HepG2 (cell line): ENCODE data around the gene GOLGA3. TPM values are rescaled to one million over a fixed set of nuclear protein-coding genes. Genes with fewer than 3 reads are reported as not detected.

Experiments
- ATAC-seq: fragments of 200-7000 bp; cut with Tn5 transposase; 3 replicates; pipeline ENCODE4 v1.9.1; 2020; ENCODE audit warnings: mild to moderate bottlenecking, moderate library complexity
- BruUV-seq: library from RNA; stranded (reverse); fragments of 400-500 nt; replicated peaks from 2 replicates; lab custom pipeline; 2021; lab: Mats Ljungman, UMichigan
- CTCF ChIA-PET: fragments of 300-600 bp; formaldehyde crosslinking; extraction: SDS; loops from one replicate; lab custom pipeline; 2021; ENCODE audit warnings: low total read pairs, inconsistent platforms, low intra/inter-chr PET ratio; lab: Yijun Ruan, JAX
- POLR2A ChIA-PET: fragments of 350-600 bp; sonication (Branson Sonifier 250); formaldehyde crosslinking; loops from one replicate; lab custom pipeline; 2020; ENCODE audit warnings: antibody characterized with exemption, inconsistent platforms; lab: Yijun Ruan, JAX
- DNase-seq: peaks from one replicate; pipeline ENCODE4 v3.0.0-alpha.2; 2015; ENCODE audit warnings: low spot score
- FAIRE-seq: peaks from 3 replicates; lab custom pipeline; 2011; peaks lifted over from hg19 to GRCh38; lab: Jason Lieb, UNC
- H2AFZ ChIP-seq: one replicate; pipeline ENCODE4 v1.6.1; 2011; ENCODE audit warnings: low read length, inconsistent platforms
- H3K27ac ChIP-seq: fragments of 300-600 bp; 3 replicates; pipeline ENCODE4 v1.8.0; 2011; ENCODE audit warnings: mixed run types, mild to moderate bottlenecking, mixed read lengths, low read length, inconsistent platforms; ENCODE audit not compliant: insufficient read depth; ENCODE audit errors: extremely low read length
- H3K27me3 ChIP-seq, 2 experiments: fragments of 200-600 bp in 1 of 2; 2 replicates in 1 of 2; 3 replicates in 1 of 2; pipeline versions ENCODE4 v1.6.0 to v1.8.0; 2011; ENCODE audit warnings: low read length in 2 of 2, mild to moderate bottlenecking in 2 of 2, moderate library complexity in 2 of 2, inconsistent platforms in 1 of 2; ENCODE audit not compliant: insufficient read depth in 2 of 2, control insufficient read depth in 1 of 2
- H3K36me3 ChIP-seq, 2 experiments: fragments of 200-600 bp in 1 of 2; replicated peaks in 1 of 2; 2 replicates in 1 of 2; 3 replicates in 1 of 2; pipeline versions ENCODE4 v1.5.1 to v1.8.0; 2011; ENCODE audit warnings: low read length in 2 of 2, inconsistent platforms in 1 of 2; ENCODE audit not compliant: insufficient read depth in 2 of 2, control insufficient read depth in 1 of 2
- H3K4me1 ChIP-seq: 2 replicates; pipeline ENCODE4 v1.5.1; 2012; ENCODE audit warnings: low read length, inconsistent platforms; ENCODE audit not compliant: insufficient read depth
- H3K4me2 ChIP-seq: 2 replicates; pipeline ENCODE4 v1.6.0; 2011; ENCODE audit warnings: low read depth, low read length, inconsistent platforms
- H3K4me3 ChIP-seq, 3 experiments: fragments of 200-600 bp in 1 of 3; sonication (generic), shearing (Covaris generic) in 1 of 3; replicated peaks in 1 of 3; 2 replicates each; pipeline ENCODE4 v1.5.1; 2011 to 2016; ENCODE audit warnings: low read length in 3 of 3, inconsistent platforms in 2 of 3, low read depth in 2 of 3, mild to moderate bottlenecking in 2 of 3, control low read depth in 1 of 3, mixed read lengths in 1 of 3; ENCODE audit not compliant: insufficient read depth in 1 of 3
- H3K79me2 ChIP-seq: one replicate; pipeline ENCODE4 v1.6.1; 2011; ENCODE audit warnings: low read length, inconsistent platforms; ENCODE audit not compliant: insufficient read depth
- H3K9ac ChIP-seq: 2 replicates; pipeline ENCODE4 v1.6.0; 2011; ENCODE audit warnings: mild to moderate bottlenecking, low read depth, low read length, inconsistent platforms; ENCODE audit not compliant: insufficient read depth
- H3K9me3 ChIP-seq: 2 replicates; pipeline ENCODE4 v1.5.1; 2012; ENCODE audit warnings: mild to moderate bottlenecking, low read length
- H4K20me1 ChIP-seq: 2 replicates; pipeline ENCODE4 v1.6.0; 2011; ENCODE audit warnings: inconsistent platforms, mild to moderate bottlenecking, low read length, moderate library complexity; ENCODE audit not compliant: insufficient read depth
- ADNP ChIP-seq: sonication (generic); formaldehyde crosslinking; IDR thresholded peaks from 2 replicates; pipeline ENCODE4 v1.4.0; 2020; ENCODE audit warnings: missing genetic modification reagents
- MAFK ChIP-seq, 2 experiments: IDR thresholded peaks in 1 of 2; conservative IDR thresholded peaks in 1 of 2; 2 replicates each; pipeline ENCODE4 v1.6.1; 2011; ENCODE audit warnings: improper control_type of control experiment in 2 of 2, low read length in 2 of 2
- MYNN ChIP-seq: sonication (generic); formaldehyde crosslinking; IDR thresholded peaks from 2 replicates; pipeline ENCODE4 v1.4.0; 2020; ENCODE audit warnings: mild to moderate bottlenecking, low read depth, missing genetic modification reagents
- NKX3-1 ChIP-seq: sonication (generic); formaldehyde crosslinking; IDR thresholded peaks from 2 replicates; pipeline ENCODE4 v1.5.0; 2020; ENCODE audit warnings: missing genetic modification reagents
- NR2F2 ChIP-seq: IDR thresholded peaks from 2 replicates; pipeline ENCODE4 v1.6.1; 2012; ENCODE audit warnings: low read depth, inconsistent platforms, borderline replicate concordance
- PAWR ChIP-seq: sonication (generic); formaldehyde crosslinking; IDR thresholded peaks from 2 replicates; pipeline ENCODE4 v1.4.0; 2020; ENCODE audit warnings: missing genetic modification reagents, mild to moderate bottlenecking, borderline replicate concordance
- PCBP2 ChIP-seq: fragments of 200-400 bp; formaldehyde crosslinking; optimal IDR thresholded peaks from 2 replicates; pipeline ENCODE3; 2018; ENCODE audit warnings: low read length, low read depth; ENCODE audit not compliant: poor library complexity, severe bottlenecking
- RBFOX2 ChIP-seq: fragments of 200-400 bp; formaldehyde crosslinking; IDR thresholded peaks from 2 replicates; pipeline ENCODE4 v1.6.1; 2017; ENCODE audit warnings: low read depth, mild to moderate bottlenecking, low read length
- SCMH1 ChIP-seq: sonication (generic); formaldehyde crosslinking; IDR thresholded peaks from 2 replicates; pipeline ENCODE4 v1.9.0; 2021; ENCODE audit warnings: missing genetic modification reagents, mild to moderate bottlenecking, borderline replicate concordance
- SMARCC2 ChIP-seq: fragments of 450-650 bp; IDR thresholded peaks from 2 replicates; pipeline ENCODE4 v1.6.1; 2017; ENCODE audit warnings: antibody characterized with exemption, mild to moderate bottlenecking
- ZNF318 ChIP-seq: sonication (generic); formaldehyde crosslinking; IDR thresholded peaks from 2 replicates; pipeline ENCODE4 v1.4.0; 2020; ENCODE audit warnings: mild to moderate bottlenecking, missing genetic modification reagents
- ZNF7 ChIP-seq: IDR thresholded peaks from 2 replicates; pipeline ENCODE4 v1.6.1; 2016; ENCODE audit warnings: missing biosample characterization, missing genetic modification reagents
- WGBS: methylation state at CpG from one replicate; pipeline ENCODE4 v1.1.6; 2017; ENCODE audit warnings: low lambda C conversion rate; 5-methylcytosine and 5-hydroxymethylcytosine counted together
- in situ Hi-C: cut with HindIII; loops from 2 replicates; pipeline ENCODE4 v1.10.0; 2017; ENCODE audit warnings: low pct_unique_long_range_greater_than_20kb; ENCODE audit not compliant: extremely low pct_ligation_motif_present
- intact Hi-C: fragments of 100-400 bp; cut with micrococcal nuclease; formaldehyde crosslinking; loops from one replicate; pipeline ENCODE4 v1.10.0; 2022; ENCODE audit not compliant: unreplicated experiment
- polyA plus RNA-seq, 8 experiments: library from polyadenylated mRNA; depleted of rRNA in 3 of 8; stranded (reverse) in 7 of 8; unstranded in 1 of 8; fragments of >200 nt; fragmentation: Illumina TruSeq in 4 of 8; extraction: Trizol in 4 of 8; gene quantifications; 2 replicates each; pipeline versions ENCODE4 v1.2.1 to v1.2.3, GENCODE V29; 2011 to 2016; ENCODE audit warnings: low read depth in 4 of 8, missing spikeins in 1 of 8, mixed read lengths in 1 of 8; ENCODE audit not compliant: insufficient read depth in 1 of 8
- total RNA-seq, 5 experiments: library from RNA; depleted of rRNA; stranded (reverse); fragments of >200 nt; fragmentation: Illumina TruSeq; extraction: Trizol; gene quantifications; 2 replicates each; pipeline ENCODE4 v1.2.3, GENCODE V29; 2016; ENCODE audit warnings: low read depth in 1 of 5
- TF ChIP-seq, protein P1 (sequence below): sonication (generic); formaldehyde crosslinking; IDR thresholded peaks from 2 replicates; pipeline ENCODE4 v1.8.1; 2023; ENCODE audit warnings: missing genetic modification reagents, mild to moderate bottlenecking, borderline replicate concordance
- TF ChIP-seq, protein P2 (sequence below): sonication (generic); formaldehyde crosslinking; conservative IDR thresholded peaks from 2 replicates; pipeline ENCODE4 v1.4.0; 2020; ENCODE audit warnings: mild to moderate bottlenecking, missing genetic modification reagents, moderate library complexity

The GOLGA3 gene
- total and polyA plus RNA-seq, 2 of the 13 experiments (the other 11 are each of a cell fraction or from before 2014, with no cell fraction given), result 22.0 to 43.0 TPM

GRCh38 chr12:132825089-132825488 lies 3.6 kb downstream of the GOLGA3 start:
- Histone ChIP-seq H3K36me3 (peaks cover 8 to 47% of the 10 kb centered on the region in 2 experiments), H3K4me3 (no peak overlapping the region), H2AFZ (no peak overlapping the region), H3K79me2 (peaks cover 47% of the 10 kb centered on the region), H3K9ac (no peak overlapping the region), H3K27me3 (no peaks in the 10 kb centered on the region; a peak in 1 of 5 replicates), H4K20me1 (peaks cover 21% of the 10 kb centered on the region), H3K9me3 (no peaks in the 10 kb centered on the region), H3K4me2 (no peak overlapping the region), H3K27ac (no peak overlapping the region), H3K4me1 (peaks cover 23% of the 10 kb centered on the region)
- in situ Hi-C loops, result no loop called here
- no peak for FAIRE-seq
- CTCF ChIA-PET, result no interaction called here
- ATAC-seq, result no peak
- intact Hi-C loops, result no loop called here
- no peak for DNase-seq
- BruUV-seq, result no TSS peak
- TF ChIP-seq PCBP2, result no peak
- 0 out of 4 replicates have a peak, but pooled peaks of 1 of the 2 experiments have one; percentile 7 for TF ChIP-seq MAFK (conservative IDR thresholded peaks at IDR 0.05 in 1 of 2, IDR thresholded peaks at IDR 0.05 in 1 of 2; ENCODE audit: low read length in 2 of 2)
- TF ChIP-seq, protein P1, sequence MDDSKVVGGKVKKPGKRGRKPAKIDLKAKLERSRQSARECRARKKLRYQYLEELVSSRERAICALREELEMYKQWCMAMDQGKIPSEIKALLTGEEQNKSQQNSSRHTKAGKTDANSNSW (CRISPR knock-in tag), result no peak
- no peak for TF ChIP-seq SMARCC2
- TF ChIP-seq NKX3-1 (CRISPR knock-in tag), result no peak
- TF ChIP-seq ZNF7 (CRISPR knock-in tag), result no peak
- no peak for TF ChIP-seq NR2F2
- TF ChIP-seq PAWR (CRISPR knock-in tag), result no peak
- TF ChIP-seq, protein P2, sequence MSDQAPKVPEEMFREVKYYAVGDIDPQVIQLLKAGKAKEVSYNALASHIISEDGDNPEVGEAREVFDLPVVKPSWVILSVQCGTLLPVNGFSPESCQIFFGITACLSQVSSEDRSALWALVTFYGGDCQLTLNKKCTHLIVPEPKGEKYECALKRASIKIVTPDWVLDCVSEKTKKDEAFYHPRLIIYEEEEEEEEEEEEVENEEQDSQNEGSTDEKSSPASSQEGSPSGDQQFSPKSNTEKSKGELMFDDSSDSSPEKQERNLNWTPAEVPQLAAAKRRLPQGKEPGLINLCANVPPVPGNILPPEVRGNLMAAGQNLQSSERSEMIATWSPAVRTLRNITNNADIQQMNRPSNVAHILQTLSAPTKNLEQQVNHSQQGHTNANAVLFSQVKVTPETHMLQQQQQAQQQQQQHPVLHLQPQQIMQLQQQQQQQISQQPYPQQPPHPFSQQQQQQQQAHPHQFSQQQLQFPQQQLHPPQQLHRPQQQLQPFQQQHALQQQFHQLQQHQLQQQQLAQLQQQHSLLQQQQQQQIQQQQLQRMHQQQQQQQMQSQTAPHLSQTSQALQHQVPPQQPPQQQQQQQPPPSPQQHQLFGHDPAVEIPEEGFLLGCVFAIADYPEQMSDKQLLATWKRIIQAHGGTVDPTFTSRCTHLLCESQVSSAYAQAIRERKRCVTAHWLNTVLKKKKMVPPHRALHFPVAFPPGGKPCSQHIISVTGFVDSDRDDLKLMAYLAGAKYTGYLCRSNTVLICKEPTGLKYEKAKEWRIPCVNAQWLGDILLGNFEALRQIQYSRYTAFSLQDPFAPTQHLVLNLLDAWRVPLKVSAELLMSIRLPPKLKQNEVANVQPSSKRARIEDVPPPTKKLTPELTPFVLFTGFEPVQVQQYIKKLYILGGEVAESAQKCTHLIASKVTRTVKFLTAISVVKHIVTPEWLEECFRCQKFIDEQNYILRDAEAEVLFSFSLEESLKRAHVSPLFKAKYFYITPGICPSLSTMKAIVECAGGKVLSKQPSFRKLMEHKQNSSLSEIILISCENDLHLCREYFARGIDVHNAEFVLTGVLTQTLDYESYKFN (CRISPR knock-in tag), result no peak
- no peak for TF ChIP-seq ADNP (CRISPR knock-in tag)
- no peak for TF ChIP-seq MYNN (CRISPR knock-in tag)
- TF ChIP-seq RBFOX2, result 0 out of 2 replicates have a peak, but pooled peaks have one; percentile 31
- TF ChIP-seq SCMH1, result no peak
- no peak for TF ChIP-seq ZNF318 (CRISPR knock-in tag)
- POLR2A ChIA-PET, result no interaction called here
- WGBS, result 98% methylated on average over 18 of the region's 18 CpGs
